HG03460 (cell line): Measurements from ENCODE around the gene SMCO1.
A peak's percentile ranks its signal among the peaks of the same experiment; 100 is the strongest.
"Not testable (repeated sequence)": the region's sequence is repeated elsewhere in the genome, so short reads cannot be mapped to it uniquely, and the experiment has no call there.

Experiments used
- ATAC-seq: cut with Tn5 transposase; IDR thresholded peaks from one replicate; pipeline ENCODE4 v1.9.1; 2021; ENCODE audit not compliant: unreplicated experiment

The SMCO1 gene, protein sequence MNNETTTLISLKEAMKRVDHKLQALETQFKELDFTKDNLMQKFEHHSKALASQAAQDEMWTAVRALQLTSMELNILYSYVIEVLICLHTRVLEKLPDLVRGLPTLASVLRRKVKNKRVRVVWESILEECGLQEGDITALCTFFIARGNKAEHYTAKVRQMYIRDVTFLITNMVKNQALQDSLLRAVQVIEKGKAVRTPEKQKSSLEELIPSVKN

DNA sequence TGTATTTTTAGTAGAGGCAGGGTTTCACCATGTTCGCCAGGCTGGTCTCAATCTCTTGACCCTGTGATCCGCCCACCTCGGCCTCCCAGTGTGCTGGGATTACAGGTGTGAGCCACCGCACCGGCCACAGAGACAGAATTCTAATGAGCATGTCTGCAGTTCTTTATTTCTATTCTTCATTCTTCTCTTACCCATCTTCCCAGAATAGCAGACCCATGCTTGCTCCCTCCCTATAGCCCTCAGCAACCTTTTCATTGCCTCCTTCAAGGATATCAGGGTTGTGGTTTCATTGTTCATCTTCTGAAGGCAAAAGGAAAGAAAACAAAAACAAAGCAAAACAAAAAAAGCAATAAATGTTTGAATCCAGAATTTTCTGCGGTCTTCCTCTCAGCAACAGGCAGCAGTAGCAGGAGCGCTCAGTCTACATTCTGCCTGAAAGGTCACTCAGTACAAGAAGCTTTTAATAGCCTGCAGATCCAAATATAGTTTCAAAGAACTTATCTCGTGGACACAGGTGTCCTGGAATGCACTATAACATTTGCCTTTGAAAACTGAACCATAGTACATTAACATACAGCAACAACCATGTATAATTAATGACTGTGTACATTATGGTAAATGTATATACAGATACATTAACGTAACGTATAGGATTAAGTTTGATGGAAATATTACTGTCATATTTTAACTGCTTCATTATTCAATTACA lies at the start of gene SMCO1:
Gene SMCO1, minus strand, starts transcription at position 434 of the 709 bp plus-strand sequence. Its CDS starts 137 bp downstream, at position 297.
- no peak for ATAC-seq

DNA sequence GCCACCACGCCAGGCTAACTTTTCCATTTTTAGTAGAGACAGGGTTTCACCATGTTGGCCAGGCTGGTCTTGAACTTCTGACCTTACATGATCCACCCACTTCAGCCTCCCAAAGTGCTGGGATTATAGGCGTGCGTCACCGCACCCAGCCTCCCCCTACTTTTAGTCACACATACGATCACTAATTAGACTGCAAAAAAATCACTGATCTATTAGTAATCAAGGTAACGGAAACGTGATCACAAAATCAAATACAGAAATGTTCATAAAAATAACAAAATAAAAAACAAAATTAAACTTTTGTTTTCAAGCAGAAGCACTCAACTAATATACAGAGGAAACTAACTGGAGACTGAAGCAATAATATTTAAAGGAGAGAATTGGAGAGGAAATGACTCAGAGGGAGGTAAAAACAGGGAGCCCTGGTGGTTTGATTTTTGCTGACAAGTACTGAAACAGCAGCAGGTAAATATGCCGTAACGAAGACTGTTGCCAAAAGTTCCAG lies 48.6 kb upstream of the SMCO1 start:
- no peak for ATAC-seq

DNA sequence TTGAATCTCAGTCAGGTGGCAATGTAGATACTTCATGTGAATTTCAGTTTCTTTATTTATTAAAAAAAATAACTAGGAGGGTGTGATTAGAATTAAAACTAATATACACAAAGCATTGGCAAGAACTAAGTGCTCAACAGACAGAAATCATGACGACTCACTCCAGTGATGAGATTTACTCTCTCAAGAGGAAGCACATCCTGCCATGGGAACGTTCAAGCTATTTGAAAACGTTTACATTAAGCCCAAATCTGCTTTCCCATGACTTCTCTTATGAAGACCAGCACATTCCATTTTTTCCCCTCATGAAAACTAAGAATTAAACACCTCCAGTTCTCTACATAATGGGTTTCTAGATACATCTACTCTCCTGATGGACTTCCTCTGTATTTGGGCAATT lies 44.7 kb upstream of the SMCO1 start:
- no peak for ATAC-seq

DNA sequence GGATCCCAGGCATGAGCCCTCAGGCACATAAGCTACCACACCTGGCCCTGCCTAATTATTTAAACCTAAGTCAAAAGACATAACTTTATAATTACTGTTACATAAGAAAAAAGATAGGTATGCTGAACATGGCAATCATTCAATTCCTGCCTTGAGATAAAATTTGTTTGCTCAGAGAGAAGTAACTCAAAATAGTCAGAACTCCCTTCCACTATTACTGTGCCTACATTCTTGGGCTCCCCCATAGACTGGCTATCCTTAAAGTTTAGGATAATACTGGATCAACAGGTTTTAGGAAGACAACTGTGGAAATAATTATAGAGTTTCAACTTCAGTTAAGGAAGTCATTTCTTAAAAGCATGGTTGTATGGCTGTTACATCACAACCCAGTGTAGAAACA lies 43.3 kb upstream of the SMCO1 start:
- ATAC-seq, result no peak

DNA sequence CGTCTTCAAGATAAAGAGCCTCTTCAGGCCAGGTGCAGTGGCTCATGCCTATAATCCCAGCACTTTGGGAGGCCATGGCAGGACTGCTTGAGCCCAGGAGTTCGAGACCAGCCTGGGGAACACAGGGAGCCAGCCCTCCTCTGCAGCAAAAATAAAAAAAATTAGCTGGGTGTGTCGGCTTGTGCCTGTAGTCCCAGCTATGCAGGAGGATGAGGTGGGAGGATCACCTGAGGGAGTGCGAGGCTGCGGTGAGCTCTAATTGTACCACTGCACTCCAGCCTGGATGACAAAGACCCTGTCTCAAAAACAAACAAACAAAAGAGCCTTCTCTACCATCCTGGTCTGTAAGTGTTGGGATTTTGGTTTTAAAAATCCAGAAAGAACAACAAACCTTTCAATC lies 42.1 kb upstream of the SMCO1 start:
- ATAC-seq, result no peak

DNA sequence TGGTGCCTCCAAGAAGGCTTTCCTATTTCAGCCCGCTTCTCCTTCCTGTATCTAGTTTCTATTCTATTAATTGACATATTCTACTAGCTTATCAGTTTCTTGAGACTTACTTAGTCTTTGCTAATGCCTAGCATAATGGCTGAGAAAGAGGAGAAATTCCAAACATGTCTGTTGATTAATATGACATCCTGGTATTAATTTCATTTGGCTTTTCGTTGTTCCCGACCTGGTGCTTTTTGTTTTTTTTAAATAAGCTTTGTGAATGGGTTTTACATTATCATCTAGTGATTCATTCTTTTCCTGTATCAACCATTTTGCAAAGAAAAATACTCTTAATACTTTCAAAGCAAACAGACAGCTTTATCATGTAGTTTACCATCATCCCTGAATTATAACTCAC lies 40.1 kb upstream of the SMCO1 start:
- no peak for ATAC-seq

DNA sequence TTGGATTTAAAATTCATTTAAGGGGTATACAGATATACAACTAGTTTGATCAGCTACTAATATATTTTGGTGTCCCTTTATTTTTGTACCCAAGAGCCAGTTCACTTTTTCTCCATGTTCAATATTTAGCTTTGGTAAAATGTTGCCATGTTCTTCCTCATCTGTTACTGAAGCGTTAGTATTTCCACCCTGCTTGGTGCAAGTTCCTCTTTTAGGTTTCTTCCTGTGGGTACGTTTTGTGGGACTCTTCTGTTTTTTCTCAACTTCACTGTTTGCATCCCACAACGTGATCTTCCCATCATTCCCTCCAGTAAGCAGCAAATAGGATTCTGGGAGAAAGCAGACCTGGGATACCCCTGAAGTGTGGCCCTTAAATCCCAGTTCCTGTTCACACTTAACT lies 39.1 kb upstream of the SMCO1 start:
- ATAC-seq, result no peak

DNA sequence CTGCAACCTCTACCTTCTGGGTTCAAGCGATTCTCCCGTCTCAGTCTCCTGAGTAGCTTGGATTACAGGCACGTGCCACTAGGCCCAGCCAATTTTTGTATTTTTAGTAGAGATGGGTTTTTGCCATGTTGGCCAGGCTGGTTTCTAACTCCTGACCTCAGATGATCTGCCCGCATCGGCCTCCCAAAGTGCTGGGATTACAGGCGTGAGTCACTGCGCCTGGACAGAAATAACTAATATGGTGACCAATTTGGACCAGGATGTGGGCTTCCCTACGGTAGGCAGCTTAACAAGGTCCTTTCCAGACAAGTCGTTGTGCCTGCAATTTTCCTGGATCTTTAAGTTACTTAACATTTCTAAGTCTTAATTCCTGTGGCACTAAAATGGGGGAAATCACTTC lies 38.4 kb upstream of the SMCO1 start:
- ATAC-seq, result no peak

DNA sequence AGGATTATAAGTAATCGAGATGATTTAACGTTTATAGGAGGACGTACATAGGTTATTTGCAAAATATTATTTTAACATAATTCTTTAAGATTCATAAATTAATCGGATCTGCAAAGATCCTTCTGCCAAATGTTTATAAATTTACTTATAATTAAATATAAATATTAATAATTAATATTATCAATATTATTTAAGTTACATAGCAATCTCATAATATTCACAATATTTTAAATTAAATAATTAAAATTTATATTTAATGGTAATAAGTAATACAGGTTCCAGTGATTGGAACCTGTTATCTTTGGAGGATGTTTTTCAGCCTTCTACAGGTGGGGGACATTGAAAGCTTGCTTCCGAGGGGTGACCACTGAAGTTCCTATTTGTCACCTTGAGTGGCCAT lies 37.1 kb upstream of the SMCO1 start:
- no peak for ATAC-seq

DNA sequence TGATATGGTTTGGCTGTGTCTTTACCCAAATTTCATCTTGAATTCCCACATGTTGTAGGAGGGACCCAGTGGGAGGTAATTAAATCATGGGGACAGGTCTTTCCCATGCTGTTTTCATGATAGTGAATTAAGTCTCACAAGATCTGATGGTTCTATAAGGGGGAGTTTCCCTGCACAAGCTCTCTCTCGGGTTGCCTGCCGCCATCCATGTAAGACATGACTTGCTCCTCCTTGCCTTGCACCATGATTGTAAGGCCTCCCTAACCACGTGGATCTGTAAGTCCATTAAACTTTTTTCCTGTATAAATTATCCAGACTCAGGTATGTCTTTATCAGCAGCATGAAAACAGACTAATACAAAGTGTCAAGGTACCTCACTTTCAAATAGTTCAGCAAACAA lies 35.0 kb upstream of the SMCO1 start:
- not testable (repeated sequence) for ATAC-seq

DNA sequence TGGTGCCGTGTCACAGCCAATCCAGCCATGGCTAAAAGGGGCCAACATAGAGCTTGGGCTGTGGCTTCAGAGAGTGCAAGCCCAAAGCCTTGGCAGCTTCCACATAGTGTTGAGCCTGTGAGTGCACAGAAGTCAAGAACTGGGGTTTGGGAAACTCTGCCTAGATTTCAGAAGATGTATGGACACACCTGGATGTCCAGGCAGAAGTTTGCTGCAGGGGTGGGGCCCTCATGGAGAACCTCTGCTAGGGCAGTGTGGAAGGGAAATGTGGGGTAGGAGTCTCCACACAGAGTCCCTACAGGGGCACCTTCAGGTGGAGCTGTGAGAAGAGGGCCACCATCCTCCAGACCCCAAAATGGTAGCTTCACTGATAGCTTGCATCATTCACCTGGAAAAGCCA lies 34.2 kb upstream of the SMCO1 start:
- ATAC-seq, result not testable (repeated sequence)

DNA sequence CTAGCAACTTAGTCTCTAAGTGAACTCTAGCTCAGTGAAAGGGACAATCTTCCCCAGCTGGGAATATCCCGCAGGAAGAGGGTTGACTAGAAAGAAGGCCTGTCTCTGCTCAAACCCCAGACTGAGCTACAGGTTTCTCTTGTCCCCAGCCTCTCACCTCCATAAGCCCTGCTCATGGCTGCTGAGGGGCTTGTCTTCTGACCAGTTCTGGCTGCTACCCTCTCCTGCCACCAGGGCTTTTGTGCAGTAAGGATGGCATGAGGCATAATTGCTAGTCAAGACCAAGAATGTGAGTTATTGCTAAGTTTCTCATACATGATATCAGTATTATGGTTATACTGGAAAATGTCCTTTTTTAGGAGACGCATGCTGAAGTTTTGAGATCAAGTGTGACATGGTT lies 31.9 kb upstream of the SMCO1 start:
- ATAC-seq, result no peak

DNA sequence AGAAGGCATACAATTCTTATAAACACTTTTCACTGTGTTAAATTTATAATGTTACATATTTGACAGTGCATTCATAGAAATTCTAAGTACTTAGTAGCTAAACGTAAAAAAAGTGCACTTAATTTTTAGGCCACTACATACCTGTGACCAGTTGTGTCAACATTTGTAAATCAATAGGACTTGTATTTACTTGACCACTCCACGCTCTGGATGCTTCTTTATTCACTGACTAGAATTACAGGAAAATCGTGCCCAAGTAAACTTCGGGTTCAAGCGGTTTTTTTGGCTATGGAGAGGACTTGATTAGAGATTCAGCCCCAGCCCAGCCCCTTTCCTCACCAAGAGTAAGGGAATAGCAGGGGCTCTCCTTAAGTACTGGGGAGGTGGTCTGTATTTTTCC lies 31.4 kb upstream of the SMCO1 start:
- no peak for ATAC-seq

DNA sequence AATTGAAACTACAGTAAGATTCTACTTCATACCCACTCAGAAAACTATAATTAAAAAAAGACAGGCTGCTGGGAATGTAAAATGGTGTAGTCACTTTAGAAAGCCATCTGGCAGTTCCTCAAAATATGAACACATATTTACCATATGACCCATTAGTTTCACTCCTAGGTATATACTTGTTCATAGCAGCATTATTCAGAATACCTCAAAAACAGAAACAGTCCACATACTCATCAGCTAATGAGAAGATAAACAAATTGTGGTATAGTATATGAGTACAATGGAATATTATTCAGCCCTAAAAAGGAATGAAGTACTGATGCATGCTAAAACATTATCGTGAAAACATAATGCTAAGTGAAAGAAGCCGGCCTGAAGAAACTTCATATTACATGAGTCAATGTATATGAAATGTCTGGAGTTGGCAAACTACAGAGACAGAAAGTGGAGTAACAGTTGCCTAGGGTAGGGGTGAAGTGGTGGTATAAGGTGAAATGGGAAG lies 29.4 kb upstream of the SMCO1 start:
- no peak for ATAC-seq

DNA sequence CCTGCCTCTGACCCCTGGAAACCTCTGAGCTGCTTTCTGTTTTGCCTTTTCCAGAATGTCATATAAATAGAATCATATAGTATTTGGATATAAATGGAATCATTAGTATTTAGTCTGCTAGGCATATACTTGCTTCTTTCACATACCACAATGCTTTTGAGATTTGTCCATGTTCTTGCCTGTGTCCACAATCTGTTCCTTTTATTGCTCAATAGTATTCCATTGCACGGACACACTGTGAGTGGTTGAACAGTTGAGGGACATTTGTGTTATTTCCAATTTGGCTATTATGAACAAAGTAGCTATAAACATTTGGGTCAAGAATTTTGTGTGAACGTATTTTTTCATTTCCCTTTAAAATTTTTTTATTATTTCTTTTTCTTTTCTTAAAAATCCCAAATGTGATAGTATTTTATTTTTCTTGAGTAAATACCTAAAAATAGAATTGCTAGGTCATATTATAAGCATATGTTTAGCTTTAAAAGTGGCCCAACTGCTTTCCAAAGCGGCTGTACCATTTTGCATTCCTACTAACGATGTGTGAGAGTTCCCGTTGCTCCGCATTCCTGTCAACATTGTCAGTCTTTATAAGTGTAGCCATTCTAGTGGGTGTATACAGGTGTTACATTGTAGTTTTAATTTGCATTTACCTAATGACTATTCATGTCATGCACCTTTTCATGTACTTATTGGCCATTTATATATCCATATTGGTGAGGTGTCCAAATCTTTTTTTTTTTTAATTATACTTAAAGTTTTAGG lies 26.7 kb upstream of the SMCO1 start:
- ATAC-seq, result no peak

DNA sequence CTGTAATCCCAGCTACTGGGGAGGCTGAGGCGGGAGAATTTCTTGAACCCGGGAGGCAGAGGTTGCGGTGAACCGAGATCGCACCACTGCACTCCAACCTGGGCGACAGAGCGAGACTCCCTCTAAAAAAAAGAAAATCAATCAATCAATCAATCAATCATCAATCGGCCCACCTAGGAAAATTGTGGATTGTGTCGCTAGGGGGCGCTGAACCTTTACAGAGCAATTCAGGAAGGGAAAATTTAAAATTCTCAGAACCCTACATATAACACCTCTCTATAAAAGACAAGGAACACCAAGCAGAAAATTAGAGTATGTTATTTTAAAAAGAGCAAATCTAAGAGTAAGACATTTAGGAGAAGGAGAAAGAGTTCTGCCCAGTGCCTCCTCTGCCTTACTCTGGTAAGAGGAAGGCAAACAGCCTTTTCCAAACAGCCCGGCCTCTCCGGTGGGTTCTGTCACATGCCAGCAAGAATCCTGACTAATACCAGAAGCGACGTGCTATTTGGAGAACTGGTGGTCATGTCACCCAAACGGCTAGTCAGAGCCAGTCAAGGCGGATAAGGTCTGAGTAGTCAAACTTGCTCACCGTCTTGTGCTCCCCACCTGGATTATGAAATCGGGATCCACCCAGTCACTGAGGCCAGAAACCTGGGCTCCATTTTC lies 22.3 kb upstream of the SMCO1 start:
- ATAC-seq, result no peak

DNA sequence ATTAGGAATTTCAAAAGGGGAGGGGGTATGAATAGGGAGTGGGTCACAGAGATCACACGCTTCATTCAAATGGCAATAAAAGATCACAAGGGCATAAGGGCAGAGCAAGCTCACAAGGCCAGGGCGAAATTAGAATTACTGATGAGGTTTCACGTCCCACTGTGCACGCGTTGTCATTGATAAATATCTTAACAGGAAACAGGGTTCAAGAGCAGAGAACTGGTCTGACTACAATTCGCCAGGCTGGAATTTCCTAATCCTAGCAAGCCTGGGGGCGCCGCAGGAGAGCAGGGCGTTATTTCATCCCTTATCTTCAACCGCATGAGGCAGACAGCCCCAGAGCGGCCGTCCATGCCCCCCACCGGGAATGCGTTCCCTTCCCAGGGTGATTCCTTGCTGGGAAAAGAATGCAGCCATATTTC lies 18.1 kb upstream of the SMCO1 start:
- no peak for ATAC-seq

DNA sequence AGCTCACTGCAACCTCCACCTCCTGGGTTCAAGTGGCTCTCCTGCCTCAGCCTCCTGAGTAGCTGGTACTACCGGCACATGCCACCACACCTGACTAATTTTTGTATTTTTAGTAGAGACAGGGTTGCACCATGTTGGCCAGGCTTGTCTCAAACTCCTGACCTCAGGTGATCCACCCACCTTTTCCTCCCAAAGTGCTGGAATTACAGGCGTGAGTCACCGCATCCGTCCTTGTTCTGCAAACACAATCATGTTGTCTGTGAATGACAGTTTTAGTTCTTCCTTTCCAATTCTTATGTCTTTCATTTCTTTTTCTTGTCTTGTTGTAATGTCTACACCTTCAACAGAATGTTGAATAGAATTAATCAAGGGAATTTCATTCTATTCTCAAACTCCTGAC lies 16.3 kb upstream of the SMCO1 start:
- ATAC-seq, result no peak

DNA sequence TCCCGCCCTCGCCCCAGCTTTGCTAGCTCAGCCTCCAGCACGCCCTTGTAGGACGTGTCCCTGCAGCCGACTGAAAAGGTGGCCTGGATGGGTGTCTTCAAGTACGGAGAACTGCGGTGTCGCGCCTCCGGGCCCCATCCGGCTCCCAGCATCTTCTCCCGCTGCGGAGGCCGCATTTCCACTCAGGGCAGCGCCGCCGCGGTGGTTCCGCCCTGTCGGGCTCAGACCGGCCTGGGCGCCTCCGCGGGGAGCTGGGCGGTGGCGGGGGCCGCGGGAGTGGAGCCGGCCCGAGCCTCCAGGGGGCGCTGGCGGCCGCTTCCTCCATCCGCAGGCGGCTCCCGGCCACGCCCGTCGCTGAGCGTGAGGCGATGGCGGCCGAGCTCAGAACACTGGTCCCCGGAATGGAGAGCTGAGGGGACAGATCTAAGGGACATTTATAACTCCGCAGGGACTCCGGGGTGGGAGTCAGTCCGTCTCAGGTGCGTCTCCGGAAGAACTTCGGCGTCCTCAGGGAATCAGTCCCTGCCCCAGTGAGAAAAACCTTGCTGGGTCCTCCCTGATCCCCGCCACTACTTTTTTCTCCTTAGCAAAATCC lies 13.6 kb upstream of the SMCO1 start:
- ATAC-seq, result peak; percentile 80

DNA sequence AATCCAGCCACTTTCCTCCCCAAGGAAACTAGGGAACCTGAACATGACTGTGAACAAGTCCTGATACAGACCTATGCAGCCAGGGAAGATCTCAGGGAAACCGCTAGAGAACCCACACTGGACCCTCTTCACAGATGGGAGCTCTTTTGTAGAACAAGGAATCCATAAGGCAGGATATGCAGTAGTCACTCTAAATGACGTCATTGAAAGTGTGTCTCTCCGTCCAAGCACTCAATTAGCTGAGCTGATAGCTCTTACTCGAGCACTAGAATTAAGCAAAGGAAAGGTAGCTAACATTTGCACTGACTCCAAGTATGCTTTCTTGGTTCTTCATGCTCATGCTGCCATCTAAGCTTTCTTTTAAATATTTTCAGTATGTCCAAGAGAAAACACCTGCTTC lies 10.0 kb upstream of the SMCO1 start:
- ATAC-seq, result no peak

DNA sequence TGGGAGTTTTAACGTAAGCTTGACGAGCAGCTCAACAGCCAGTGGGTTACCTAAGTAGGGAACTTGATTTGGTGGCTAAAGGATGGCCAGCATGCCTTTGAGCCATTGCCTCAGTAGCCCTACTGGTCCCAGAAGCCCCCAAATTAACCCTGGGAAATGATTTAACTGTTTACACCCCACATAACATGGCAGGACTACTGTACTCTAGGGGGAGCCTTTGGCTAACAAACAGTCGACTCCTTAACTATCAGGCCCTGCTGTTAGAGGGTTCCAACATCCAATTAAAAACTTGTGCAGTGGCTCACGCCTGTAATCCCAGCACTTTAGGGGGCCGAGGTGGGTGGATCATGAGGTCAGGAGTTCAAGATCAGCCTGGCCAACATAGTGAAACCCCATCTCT lies 9.4 kb upstream of the SMCO1 start:
- no peak for ATAC-seq
